Osteocyte (in vitro differentiated cells): ENCODE measurements around the gene ZNF638. TPM values are rescaled to one million over a fixed set of nuclear protein-coding genes. Genes with fewer than 3 reads are reported as not detected.

Experiments
- DNase-seq: peaks from one replicate; pipeline ENCODE4 v3.0.0; 2021; ENCODE audit warnings: mixed read lengths; ENCODE audit not compliant: unreplicated experiment; ENCODE audit errors: extremely low spot score
- H3K27ac Mint-ChIP-seq: one replicate; pipeline ENCODE4 v1.8.0; 2021; ENCODE audit warnings: mild to moderate bottlenecking, mixed read lengths; ENCODE audit not compliant: unreplicated experiment
- H3K27me3 Mint-ChIP-seq: one replicate; pipeline ENCODE4 v1.8.0; 2021; ENCODE audit warnings: mixed read lengths; ENCODE audit not compliant: unreplicated experiment
- H3K36me3 Mint-ChIP-seq: one replicate; pipeline ENCODE4 v1.8.0; 2021; ENCODE audit warnings: mixed read lengths; ENCODE audit not compliant: unreplicated experiment
- H3K4me1 Mint-ChIP-seq: one replicate; pipeline ENCODE4 v1.8.0; 2021; ENCODE audit warnings: mixed read lengths; ENCODE audit not compliant: unreplicated experiment
- H3K4me3 Mint-ChIP-seq: one replicate; pipeline ENCODE4 v1.8.0; 2021; ENCODE audit warnings: mild to moderate bottlenecking, moderate library complexity, mixed read lengths; ENCODE audit not compliant: unreplicated experiment
- H3K9me3 Mint-ChIP-seq: one replicate; pipeline ENCODE4 v1.8.0; 2021; ENCODE audit warnings: mixed read lengths; ENCODE audit not compliant: unreplicated experiment
- total RNA-seq: library from RNA; stranded (reverse); gene quantifications from 2 replicates; pipeline ENCODE4 v1.2.1, GENCODE V29; 2021
- TF ChIP-seq, protein P1 (sequence below): fragments of 200-600 bp; sonication (generic); IDR thresholded peaks from 2 replicates; pipeline ENCODE4 v1.5.0; 2021; ENCODE audit warnings: antibody characterized with exemption, mild to moderate bottlenecking, moderate library complexity

ZNF638 gene
- total RNA-seq, 1 donor from 2014 or later: 123 TPM

DNA sequence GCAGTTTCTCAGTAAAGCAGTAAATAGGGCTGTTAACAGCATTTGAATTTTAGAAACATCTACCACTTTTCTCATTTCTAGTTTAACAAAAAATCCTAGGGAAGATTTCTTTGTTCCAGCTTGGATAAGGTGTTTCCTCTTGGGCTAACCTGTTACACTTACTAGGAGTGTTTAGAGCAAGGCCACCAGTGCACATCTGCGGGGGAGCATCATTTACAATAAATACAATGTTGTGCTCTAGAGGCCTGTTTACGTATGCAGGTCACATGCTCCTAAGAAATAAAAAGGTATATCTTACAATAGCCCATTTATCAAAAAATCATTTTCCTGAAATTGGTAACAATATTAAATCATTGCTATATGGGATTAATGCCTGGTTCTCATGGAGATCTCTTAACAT lies 8.1 kb downstream of the ZNF638 start:
- DNase-seq: no peak
- Mint-ChIP-seq H3K4me1 (peaks cover 55% of the 10 kb centered on the region), H3K4me3 (no peak overlapping the region), H3K27me3 (no peaks in the 10 kb centered on the region), H3K36me3 (peaks cover 17% of the 10 kb centered on the region), H3K27ac (no peak overlapping the region), H3K9me3 (no peaks in the 10 kb centered on the region)
- TF ChIP-seq, protein P1, sequence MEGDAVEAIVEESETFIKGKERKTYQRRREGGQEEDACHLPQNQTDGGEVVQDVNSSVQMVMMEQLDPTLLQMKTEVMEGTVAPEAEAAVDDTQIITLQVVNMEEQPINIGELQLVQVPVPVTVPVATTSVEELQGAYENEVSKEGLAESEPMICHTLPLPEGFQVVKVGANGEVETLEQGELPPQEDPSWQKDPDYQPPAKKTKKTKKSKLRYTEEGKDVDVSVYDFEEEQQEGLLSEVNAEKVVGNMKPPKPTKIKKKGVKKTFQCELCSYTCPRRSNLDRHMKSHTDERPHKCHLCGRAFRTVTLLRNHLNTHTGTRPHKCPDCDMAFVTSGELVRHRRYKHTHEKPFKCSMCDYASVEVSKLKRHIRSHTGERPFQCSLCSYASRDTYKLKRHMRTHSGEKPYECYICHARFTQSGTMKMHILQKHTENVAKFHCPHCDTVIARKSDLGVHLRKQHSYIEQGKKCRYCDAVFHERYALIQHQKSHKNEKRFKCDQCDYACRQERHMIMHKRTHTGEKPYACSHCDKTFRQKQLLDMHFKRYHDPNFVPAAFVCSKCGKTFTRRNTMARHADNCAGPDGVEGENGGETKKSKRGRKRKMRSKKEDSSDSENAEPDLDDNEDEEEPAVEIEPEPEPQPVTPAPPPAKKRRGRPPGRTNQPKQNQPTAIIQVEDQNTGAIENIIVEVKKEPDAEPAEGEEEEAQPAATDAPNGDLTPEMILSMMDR: no peak

DNA sequence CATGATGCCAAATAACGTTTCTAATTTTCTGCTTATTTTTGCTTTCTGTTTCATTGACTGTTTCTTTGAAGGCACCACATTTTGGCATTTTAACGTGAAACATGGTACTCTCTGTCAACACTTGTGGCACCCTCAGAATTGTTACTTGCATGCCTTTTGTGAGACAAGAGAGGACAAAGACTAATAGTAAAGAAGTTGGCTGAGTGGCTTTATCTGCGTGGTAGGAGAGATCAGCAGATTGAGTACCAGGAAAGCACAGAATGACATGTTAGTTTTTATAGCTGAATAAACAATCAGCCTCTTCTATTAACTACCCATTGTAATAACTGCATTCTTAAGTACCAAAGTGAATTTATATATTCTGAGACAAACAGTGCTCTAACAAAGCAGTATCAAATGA lies 8.6 kb downstream of the ZNF638 start:
- no peaks in the 10 kb centered on the region for H3K9me3 Mint-ChIP-seq

DNA sequence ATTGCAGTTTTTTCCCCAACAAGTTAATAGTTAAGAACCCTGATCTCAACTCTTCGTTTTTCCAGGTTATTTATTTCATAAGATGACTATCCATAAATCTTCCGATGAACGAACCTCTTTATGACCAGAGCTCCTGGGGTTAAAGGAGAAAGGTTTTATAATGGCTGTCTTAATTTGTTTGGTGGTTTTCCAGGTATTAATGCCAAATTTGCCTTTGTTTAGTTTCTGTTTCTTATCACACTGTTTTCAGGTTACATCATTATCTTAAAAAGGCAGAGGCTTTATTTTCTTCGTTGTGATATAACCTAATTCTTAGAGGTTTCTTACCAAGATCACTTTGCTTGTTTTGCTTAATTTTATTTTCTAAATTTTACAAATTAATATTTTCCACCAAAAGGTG lies 10.1 kb downstream of the ZNF638 start:
- Mint-ChIP-seq H3K27me3 (no peaks in the 10 kb centered on the region), H3K4me1 (peaks cover 45% of the 10 kb centered on the region), H3K27ac (no peak overlapping the region), H3K9me3 (no peaks in the 10 kb centered on the region), H3K4me3 (no peak overlapping the region), H3K36me3 (peaks cover 18% of the 10 kb centered on the region)
- TF ChIP-seq, protein P1: no peak
- no peak for DNase-seq

More for the DNA sequence above, 8.6 kb downstream of the ZNF638 start:
- peaks cover 14% of the 10 kb centered on the region for H3K36me3 Mint-ChIP-seq
- H3K4me3 Mint-ChIP-seq: no peak overlapping the region
- no peaks in the 10 kb centered on the region for H3K27me3 Mint-ChIP-seq
- peaks cover 52% of the 10 kb centered on the region for H3K4me1 Mint-ChIP-seq
- TF ChIP-seq, protein P1: no peak
- H3K27ac Mint-ChIP-seq: no peak overlapping the region
- DNase-seq: no peak

DNA sequence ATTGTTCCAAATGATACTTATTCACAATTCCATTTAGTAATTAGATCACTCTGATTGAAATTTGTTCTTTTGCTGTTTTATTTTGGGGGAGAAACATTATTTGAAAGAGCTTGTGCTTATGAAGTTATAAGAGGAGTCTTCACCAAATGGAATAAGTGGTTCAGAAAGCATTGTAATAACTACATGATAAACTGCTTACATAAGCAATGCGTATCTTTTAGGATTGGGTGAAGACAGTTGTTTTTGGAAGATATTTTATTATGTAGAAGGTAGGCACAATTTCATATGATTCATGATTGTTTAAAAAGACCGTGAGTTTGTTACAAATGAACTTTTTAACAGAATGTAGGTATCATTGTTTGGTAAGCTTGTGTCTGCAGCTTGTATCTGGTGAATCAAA lies 14.5 kb downstream of the ZNF638 start:
- H3K27me3 Mint-ChIP-seq: no peaks in the 10 kb centered on the region
- H3K36me3 Mint-ChIP-seq: peaks cover 33% of the 10 kb centered on the region
- peaks cover 12% of the 10 kb centered on the region for H3K4me1 Mint-ChIP-seq
- H3K4me3 Mint-ChIP-seq: no peak overlapping the region
- TF ChIP-seq, protein P1: no peak
- DNase-seq: no peak
- no peak overlapping the region for H3K27ac Mint-ChIP-seq
- H3K9me3 Mint-ChIP-seq: peaks cover 6% of the 10 kb centered on the region

- no peaks in the 10 kb centered on the region for H3K27me3 Mint-ChIP-seq
- TF ChIP-seq, protein P1: no peak
- H3K4me1 Mint-ChIP-seq: peaks cover 9% of the 10 kb centered on the region
- H3K9me3 Mint-ChIP-seq: peaks cover 6% of the 10 kb centered on the region
- no peak overlapping the region for H3K4me3 Mint-ChIP-seq
- no peak for DNase-seq
- H3K27ac Mint-ChIP-seq: no peak overlapping the region
- H3K36me3 Mint-ChIP-seq: peaks cover 36% of the 10 kb centered on the region
Measured at GRCh38 chr2:71347517-71347916, 15.9 kb downstream of the ZNF638 start.
